B cell (primary cell): ENCODE measurements around the gene ZBTB40.

Source experiments
- CTCF ChIP-seq: fragments of 200-600 bp; IDR thresholded peaks from one replicate; pipeline ENCODE4 v1.8.0; 2022; ENCODE audit warnings: antibody characterized with exemption, mild to moderate bottlenecking
- EZH2 ChIP-seq: IDR thresholded peaks from 2 replicates; pipeline ENCODE4 v1.6.1; 2012; ENCODE audit warnings: borderline replicate concordance, low read depth, mild to moderate bottlenecking, moderate library complexity, low read length; ENCODE audit not compliant: insufficient read depth, poor library complexity, severe bottlenecking

- no peak for TF ChIP-seq CTCF
- TF ChIP-seq EZH2 = no peak
Observed at GRCh38 chr1:22521692-22522091, 70.0 kb downstream of the ZBTB40 start.
